GM12891 (cell line): ENCODE measurements around the gene KIF26A.

ENCODE experiments used
- PAX5 ChIP-seq: IDR thresholded peaks from 2 replicates; pipeline ENCODE4 v1.6.1; 2011; ENCODE audit warnings: low read length, moderate library complexity, mild to moderate bottlenecking; ENCODE audit not compliant: insufficient read depth, severe bottlenecking
- POLR2A ChIP-seq: IDR thresholded peaks from 2 replicates; pipeline ENCODE4 v1.6.1; 2011; ENCODE audit warnings: low read depth, low read length, control low read depth
- POLR2AphosphoS5 ChIP-seq: IDR thresholded peaks from 2 replicates; pipeline ENCODE4 v1.6.1; 2011; ENCODE audit warnings: low read depth, low read length, control low read depth
- POU2F2 ChIP-seq: IDR thresholded peaks from 2 replicates; pipeline ENCODE4 v1.6.1; 2011; ENCODE audit warnings: low read depth, mild to moderate bottlenecking, control low read depth, low read length, moderate library complexity
- SPI1 ChIP-seq: IDR thresholded peaks from 2 replicates; pipeline ENCODE4 v1.6.1; 2011; ENCODE audit warnings: low read depth, low read length, control low read depth
- TAF1 ChIP-seq: IDR thresholded peaks from 2 replicates; pipeline ENCODE4 v1.6.1; 2011; ENCODE audit warnings: low read depth, low read length, control low read depth

- TF ChIP-seq POLR2AphosphoS5 (no peak), POLR2A (no peak), SPI1 (no peak), TAF1 (no peak), POU2F2 (no peak), PAX5 (no peak)
These were observed 38.0 kb upstream of the KIF26A start for GRCh38 chr14:104100171-104101085.
